Vagina (tissue), 2 donors: ENCODE data around the gene TVP23A.

Experiments used
- POLR2A ChIP-seq, 2 donors: fragments of 450-650 bp; IDR thresholded peaks; one replicate each; pipeline ENCODE4 v1.6.1; 2017; ENCODE audit warnings: antibody characterized with exemption in 2 of 2, mild to moderate bottlenecking in 2 of 2, moderate library complexity in 2 of 2
- TF ChIP-seq, protein P1 (sequence below), 3 experiments: fragments of 450-650 bp in 2 of 3; fragments of 200-600 bp in 1 of 3; sonication (generic) in 1 of 3; IDR thresholded peaks; one replicate each; pipeline ENCODE4 v1.5.1; 2017 to 2019; ENCODE audit warnings: antibody characterized with exemption in 3 of 3, mild to moderate bottlenecking in 2 of 3, moderate library complexity in 2 of 3

DNA sequence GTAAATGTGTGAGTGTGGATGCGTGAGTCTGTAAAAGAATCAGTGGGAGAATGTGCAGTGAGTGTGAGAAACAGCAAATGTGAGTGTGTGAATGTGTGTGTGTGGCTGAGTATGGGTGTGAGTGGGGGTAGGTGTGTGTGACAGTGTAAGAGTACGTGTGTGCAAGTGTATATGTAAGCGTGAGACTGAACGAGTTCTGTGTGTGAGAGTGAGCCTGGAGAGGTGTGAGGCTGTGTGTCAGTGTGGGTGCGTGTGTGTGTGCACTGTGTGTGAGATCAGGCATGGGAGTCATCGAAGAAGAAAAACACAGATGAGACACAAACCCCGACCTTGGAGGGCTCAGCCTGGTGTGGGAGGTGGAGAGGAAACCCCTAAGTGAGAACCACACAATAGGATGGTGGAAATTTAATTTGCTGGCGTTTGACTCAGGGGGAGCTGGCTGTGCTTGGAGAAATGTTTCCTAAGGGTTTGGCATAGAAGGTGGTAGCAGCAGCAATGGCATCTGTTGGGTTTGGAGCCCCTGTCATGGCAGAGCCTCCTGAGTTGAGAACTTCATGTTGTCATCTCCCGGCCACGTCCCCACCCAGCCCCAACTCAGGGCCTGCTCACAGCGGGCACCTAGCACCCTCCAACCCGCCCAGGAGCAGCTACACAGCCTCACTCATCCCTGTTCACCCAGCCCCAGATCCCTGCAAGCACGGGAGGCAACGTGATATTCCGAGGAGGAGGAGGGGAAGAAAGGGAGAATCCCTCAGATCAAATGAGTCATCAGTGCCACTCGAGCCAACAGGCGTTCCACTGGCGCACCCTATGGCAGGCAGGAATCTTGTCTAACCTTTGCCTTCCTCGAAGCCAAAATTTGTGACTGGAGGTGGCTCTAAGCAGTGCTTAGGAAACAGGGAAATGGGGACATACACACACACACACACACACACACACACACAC is 89.2 kb downstream of the TVP23A start:
- no peak for TF ChIP-seq POLR2A (IDR thresholded peaks at IDR 0.05)
- TF ChIP-seq, protein P1, sequence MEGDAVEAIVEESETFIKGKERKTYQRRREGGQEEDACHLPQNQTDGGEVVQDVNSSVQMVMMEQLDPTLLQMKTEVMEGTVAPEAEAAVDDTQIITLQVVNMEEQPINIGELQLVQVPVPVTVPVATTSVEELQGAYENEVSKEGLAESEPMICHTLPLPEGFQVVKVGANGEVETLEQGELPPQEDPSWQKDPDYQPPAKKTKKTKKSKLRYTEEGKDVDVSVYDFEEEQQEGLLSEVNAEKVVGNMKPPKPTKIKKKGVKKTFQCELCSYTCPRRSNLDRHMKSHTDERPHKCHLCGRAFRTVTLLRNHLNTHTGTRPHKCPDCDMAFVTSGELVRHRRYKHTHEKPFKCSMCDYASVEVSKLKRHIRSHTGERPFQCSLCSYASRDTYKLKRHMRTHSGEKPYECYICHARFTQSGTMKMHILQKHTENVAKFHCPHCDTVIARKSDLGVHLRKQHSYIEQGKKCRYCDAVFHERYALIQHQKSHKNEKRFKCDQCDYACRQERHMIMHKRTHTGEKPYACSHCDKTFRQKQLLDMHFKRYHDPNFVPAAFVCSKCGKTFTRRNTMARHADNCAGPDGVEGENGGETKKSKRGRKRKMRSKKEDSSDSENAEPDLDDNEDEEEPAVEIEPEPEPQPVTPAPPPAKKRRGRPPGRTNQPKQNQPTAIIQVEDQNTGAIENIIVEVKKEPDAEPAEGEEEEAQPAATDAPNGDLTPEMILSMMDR (IDR thresholded peaks at IDR 0.05): no peak
